Prostate gland (tissue), 2 donors: Measurements from ENCODE around the gene FBXO11. TPM values are rescaled to one million over a fixed set of nuclear protein-coding genes. Genes with fewer than 3 reads are reported as not detected.

ENCODE experiments used
- DNase-seq: peaks from one replicate; pipeline ENCODE4 v3.0.0-alpha.2; 2019; ENCODE audit warnings: low spot score
- H3K27ac ChIP-seq, 2 donors: fragments of 200-600 bp; sonication (generic); 2 replicates each; pipeline ENCODE4 v1.5.1; 2017 to 2019
- H3K27me3 ChIP-seq: fragments of 200-600 bp; sonication (generic); replicated peaks from 2 replicates; pipeline ENCODE4 v1.5.1; 2019; ENCODE audit not compliant: insufficient read depth
- H3K36me3 ChIP-seq, 2 donors: fragments of 200-600 bp; sonication (generic); 1 replicate in 1 of 2; 2 replicates in 1 of 2; pipeline versions ENCODE4 v1.5.1 to v1.8.1; 2017 to 2019
- H3K4me1 ChIP-seq: fragments of 200-600 bp; sonication (generic); replicated peaks from 2 replicates; pipeline ENCODE4 v1.5.1; 2019
- H3K4me3 ChIP-seq, 2 donors: fragments of 200-600 bp; sonication (generic); 2 replicates each; pipeline ENCODE4 v1.5.1; 2017 to 2019
- H3K9me3 ChIP-seq: fragments of 200-600 bp; sonication (generic); 2 replicates; pipeline ENCODE4 v1.5.1; 2017
- CTCF ChIP-seq, 4 experiments: fragments of 200-600 bp in 2 of 4; fragments of 450-650 bp in 2 of 4; sonication (generic) in 2 of 4; IDR thresholded peaks; 1 replicate in 3 of 4; 2 replicates in 1 of 4; pipeline ENCODE4 v1.5.1; 2016 to 2019; ENCODE audit warnings: antibody characterized with exemption in 4 of 4, mild to moderate bottlenecking in 2 of 4, moderate library complexity in 2 of 4
- POLR2A ChIP-seq: fragments of 450-650 bp; IDR thresholded peaks from one replicate; pipeline ENCODE4 v1.6.1; 2016; ENCODE audit warnings: antibody characterized with exemption, mild to moderate bottlenecking
- POLR2AphosphoS5 ChIP-seq: sonication (generic); formaldehyde crosslinking; IDR thresholded peaks from one replicate; pipeline ENCODE4 v1.6.1; 2017; ENCODE audit warnings: antibody characterized with exemption
- WGBS: methylation state at CpG from one replicate; pipeline ENCODE4 v1.1.5; 2018; 5-methylcytosine and 5-hydroxymethylcytosine counted together
- intact Hi-C: fragments of 100-400 bp; cut with DNase I; formaldehyde crosslinking; loops from one replicate; pipeline ENCODE4 v1.14.2; 2022
- total RNA-seq, 2 donors: library from RNA; depleted of rRNA; stranded (reverse); fragments of >200 nt; gene quantifications; one replicate each; pipeline ENCODE4 v1.1.0, GENCODE V29; 2016

The FBXO11 gene
- total RNA-seq, 2 donors from 2014 or later = 48.4 to 54.2 TPM

GRCh38 chr2:47803770-47804169, 102.5 kb downstream of the FBXO11 start:
- DNase-seq = no peak

DNA sequence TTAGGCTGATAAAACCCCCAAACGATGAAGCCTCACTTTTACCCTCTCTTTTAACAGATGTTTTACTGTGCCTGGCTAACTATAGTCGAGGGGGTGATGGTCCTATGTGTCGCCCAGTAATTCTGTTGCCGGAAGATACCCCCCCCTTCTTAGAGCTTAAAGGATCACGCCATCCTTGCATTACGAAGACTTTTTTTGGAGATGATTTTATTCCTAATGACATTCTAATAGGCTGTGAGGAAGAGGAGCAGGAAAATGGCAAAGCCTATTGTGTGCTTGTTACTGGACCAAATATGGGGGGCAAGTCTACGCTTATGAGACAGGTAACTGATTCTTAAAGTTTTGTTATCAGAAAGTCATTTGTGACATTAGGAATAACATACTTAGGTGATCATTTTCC, 102.9 kb downstream of the FBXO11 start:
- H3K27me3 ChIP-seq = no peaks in the 10 kb centered on the region
- intact Hi-C loops = no loop called here
- H3K4me1 ChIP-seq = no peaks in the 10 kb centered on the region
- DNase-seq = no peak
- H3K9me3 ChIP-seq = no peaks in the 10 kb centered on the region
- 95% methylated on average over 7 of the region's 7 CpGs for WGBS
- H3K27ac ChIP-seq = no peak overlapping the region
- H3K4me3 ChIP-seq = no peak overlapping the region
- TF ChIP-seq POLR2A (no peak), POLR2AphosphoS5 (no peak), CTCF (IDR thresholded peaks at IDR 0.05) (no peak)
- H3K36me3 ChIP-seq = peaks cover 0 to 9% of the 10 kb centered on the region in 2 donors

More at GRCh38 chr2:47803770-47804169, 102.5 kb downstream of the FBXO11 start:
- intact Hi-C loops = no loop called here
- no peaks in the 10 kb centered on the region for H3K9me3 ChIP-seq
- H3K4me1 ChIP-seq = no peaks in the 10 kb centered on the region
- no peak for TF ChIP-seq CTCF (IDR thresholded peaks at IDR 0.05)
- TF ChIP-seq POLR2A = no peak
- TF ChIP-seq POLR2AphosphoS5 = no peak
- H3K27me3 ChIP-seq = no peaks in the 10 kb centered on the region
- WGBS = 100% methylated on average over 1 of the region's 1 CpG
- H3K36me3 ChIP-seq = peaks cover 0 to 9% of the 10 kb centered on the region in 2 donors
- no peak overlapping the region for H3K4me3 ChIP-seq
- no peak overlapping the region for H3K27ac ChIP-seq

DNA sequence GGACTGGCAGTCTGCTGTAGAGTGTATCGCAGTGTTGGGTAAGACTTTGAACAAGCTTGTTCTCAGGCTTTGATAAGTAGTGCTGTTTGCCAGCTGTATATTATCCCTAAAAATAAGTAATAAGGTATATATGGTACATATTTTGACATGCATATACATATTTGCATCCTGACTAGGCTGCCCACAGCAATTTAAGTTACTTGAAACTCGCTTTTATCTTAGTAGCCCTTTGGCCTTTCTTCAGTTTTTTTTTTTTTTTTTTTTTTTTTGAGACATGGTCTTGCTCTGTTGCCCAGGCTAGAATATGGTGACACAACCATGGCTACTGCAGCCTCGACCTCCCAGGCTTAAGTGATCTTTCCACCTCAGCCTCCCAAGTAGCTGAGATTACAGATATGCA, 105.2 kb downstream of the FBXO11 start:
- 96% methylated on average over 3 of the region's 3 CpGs for WGBS
- Histone ChIP-seq H3K9me3 (no peaks in the 10 kb centered on the region), H3K27ac (no peak overlapping the region), H3K4me3 (no peak overlapping the region), H3K36me3 (peaks cover 3 to 9% of the 10 kb centered on the region in 2 donors), H3K27me3 (no peaks in the 10 kb centered on the region), H3K4me1 (no peaks in the 10 kb centered on the region)
- TF ChIP-seq CTCF (IDR thresholded peaks at IDR 0.05) = no peak
- no peak for TF ChIP-seq POLR2A
- no peak for TF ChIP-seq POLR2AphosphoS5
- DNase-seq = no peak
- intact Hi-C loops = no loop called here

- Histone ChIP-seq H3K36me3 (peaks cover 3 to 9% of the 10 kb centered on the region in 2 donors), H3K27me3 (no peaks in the 10 kb centered on the region)
These were observed 107.2 kb downstream of the FBXO11 start for GRCh38 chr2:47799031-47799609.

More at GRCh38 chr2:47799031-47799609, 107.2 kb downstream of the FBXO11 start:
- DNase-seq = no peak
- 94% methylated on average over 6 of the region's 6 CpGs for WGBS
- no peak for TF ChIP-seq POLR2AphosphoS5
- TF ChIP-seq POLR2A = no peak
- TF ChIP-seq CTCF (IDR thresholded peaks at IDR 0.05) = no peak
- H3K27ac ChIP-seq = no peak overlapping the region
- no peaks in the 10 kb centered on the region for H3K9me3 ChIP-seq
- intact Hi-C loops = no loop called here
- no peaks in the 10 kb centered on the region for H3K4me1 ChIP-seq
- no peak overlapping the region for H3K4me3 ChIP-seq
